HG03342 (cell line): ENCODE measurements around the gene CAPG.
"Not testable (repeated sequence)": the region's sequence is repeated elsewhere in the genome, so short reads cannot be mapped to it uniquely, and the experiment has no call there.

Source experiments
- ATAC-seq: cut with Tn5 transposase; IDR thresholded peaks from one replicate; pipeline ENCODE4 v1.9.1; 2021; ENCODE audit warnings: mild to moderate bottlenecking, moderate library complexity; ENCODE audit not compliant: unreplicated experiment

CAPG gene

GRCh38 chr2:85409845-85410583, at the start of gene CAPG:
TSS of gene CAPG (minus strand) at chr2:85410366. CDS start at chr2:85402145, 8,221 bp downstream.
- ATAC-seq, result peak; percentile 49

GRCh38 chr2:85459771-85460170, 49.6 kb upstream of the CAPG start:
- ATAC-seq, result no peak

DNA sequence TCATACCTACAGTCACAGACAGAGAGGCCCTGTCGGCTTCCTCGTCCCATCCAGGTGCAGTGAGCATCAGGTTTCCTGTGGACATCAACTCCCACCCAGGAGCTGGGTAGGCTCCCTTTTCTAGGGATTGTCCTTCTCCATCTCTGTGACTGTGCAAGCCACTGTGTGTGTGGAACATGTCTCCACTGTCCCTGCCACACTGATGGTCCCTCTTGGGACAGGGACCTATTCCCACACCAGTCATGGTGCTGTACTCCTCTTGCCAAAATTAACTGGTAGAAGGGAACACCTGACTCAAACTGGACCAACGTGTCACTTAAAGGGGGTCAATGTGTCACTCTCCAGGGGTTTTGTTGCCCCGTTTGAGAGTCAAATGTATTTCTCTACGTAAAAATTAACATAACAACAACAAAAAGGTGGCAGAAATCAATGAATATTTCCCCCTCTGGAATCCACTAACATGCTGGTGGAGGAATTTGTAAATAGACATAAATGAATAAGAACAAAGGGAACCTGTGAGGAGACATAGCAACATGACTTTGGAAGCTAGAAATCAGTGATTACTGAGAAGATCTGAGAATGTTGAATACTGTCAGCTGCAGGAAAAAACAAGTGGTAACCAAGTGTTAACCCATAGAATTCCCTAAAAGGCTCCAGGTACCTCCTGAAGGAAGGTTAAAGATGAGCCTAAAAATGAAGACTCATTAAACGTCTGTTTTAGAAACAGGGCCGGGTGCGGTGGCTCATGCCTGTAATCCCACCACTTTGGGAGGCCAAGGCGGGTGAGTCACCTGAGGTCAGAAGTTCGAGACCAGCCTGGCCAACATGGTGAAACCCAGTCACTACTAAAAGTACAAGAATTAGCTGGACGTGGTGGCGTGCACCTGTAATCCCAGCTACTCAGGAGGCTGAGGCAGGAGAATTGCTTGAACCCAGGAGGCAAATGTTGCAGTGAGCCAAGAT, 48.7 kb upstream of the CAPG start:
- ATAC-seq, result no peak

- no peak for ATAC-seq
These were observed 47.7 kb upstream of the CAPG start for GRCh38 chr2:85457877-85458316.

GRCh38 chr2:85457043-85457442, 46.9 kb upstream of the CAPG start:
- no peak for ATAC-seq

- ATAC-seq, result no peak
These were observed 45.5 kb upstream of the CAPG start for GRCh38 chr2:85455552-85456090.

- no peak for ATAC-seq
These were observed 43.4 kb upstream of the CAPG start for GRCh38 chr2:85453571-85453970.

DNA sequence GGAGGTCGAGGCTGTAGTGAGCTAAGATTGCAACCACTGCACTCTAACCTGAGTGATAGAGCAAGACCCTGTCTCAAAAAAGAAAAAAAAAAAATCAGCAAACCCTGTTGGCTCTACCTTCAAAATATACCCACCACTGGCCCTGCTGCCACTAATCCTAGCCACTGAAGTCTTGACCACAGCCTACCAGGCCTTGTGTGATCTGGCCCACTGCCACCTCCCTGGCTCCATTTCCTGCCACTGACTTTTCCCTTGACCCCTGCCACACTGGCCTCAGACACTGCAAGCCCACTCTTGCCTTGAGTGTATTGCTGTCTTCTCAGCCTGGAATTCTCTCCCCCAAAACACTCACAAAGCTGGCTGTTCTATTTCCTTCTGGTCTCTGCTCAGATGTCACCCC, 42.1 kb upstream of the CAPG start:
- no peak for ATAC-seq

DNA sequence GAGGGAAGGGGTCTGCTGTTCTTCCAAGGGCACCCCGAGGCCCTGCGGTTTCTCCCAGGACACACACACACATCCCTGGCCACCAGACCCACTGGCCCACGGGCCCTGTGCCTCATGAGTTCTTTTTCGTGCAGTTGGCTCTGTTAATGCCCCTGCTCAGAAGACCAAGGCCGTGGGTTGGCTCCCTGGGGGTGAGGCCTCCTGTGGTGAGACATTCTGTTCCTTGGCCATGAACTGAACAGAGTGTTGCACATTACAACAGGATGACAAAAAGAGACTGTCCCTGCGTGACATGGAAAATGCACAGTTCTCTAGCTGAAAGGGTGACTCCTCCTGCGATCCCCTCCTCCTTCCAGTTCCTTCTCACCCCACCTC, 39.0 kb upstream of the CAPG start:
- ATAC-seq, result no peak

GRCh38 chr2:85448461-85449213, 38.5 kb upstream of the CAPG start:
- ATAC-seq, result no peak

DNA sequence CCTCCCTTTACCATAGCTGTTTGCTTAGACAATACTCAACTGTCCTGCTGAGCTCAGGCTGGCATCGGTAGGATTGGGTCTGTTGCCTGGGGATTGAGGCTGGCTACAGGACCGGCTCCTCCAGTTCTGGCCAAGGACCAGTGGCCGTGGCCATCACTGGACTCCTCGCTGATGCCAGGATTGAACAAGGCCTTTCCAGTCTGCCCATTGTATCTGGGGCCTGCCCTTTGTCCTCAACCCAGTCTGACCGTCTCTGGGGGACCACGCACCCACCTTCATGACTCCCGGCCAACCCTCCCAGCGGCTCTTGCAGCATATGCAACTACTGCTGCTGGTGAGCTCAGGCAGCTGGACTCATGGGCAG, 37.0 kb upstream of the CAPG start:
- no peak for ATAC-seq

DNA sequence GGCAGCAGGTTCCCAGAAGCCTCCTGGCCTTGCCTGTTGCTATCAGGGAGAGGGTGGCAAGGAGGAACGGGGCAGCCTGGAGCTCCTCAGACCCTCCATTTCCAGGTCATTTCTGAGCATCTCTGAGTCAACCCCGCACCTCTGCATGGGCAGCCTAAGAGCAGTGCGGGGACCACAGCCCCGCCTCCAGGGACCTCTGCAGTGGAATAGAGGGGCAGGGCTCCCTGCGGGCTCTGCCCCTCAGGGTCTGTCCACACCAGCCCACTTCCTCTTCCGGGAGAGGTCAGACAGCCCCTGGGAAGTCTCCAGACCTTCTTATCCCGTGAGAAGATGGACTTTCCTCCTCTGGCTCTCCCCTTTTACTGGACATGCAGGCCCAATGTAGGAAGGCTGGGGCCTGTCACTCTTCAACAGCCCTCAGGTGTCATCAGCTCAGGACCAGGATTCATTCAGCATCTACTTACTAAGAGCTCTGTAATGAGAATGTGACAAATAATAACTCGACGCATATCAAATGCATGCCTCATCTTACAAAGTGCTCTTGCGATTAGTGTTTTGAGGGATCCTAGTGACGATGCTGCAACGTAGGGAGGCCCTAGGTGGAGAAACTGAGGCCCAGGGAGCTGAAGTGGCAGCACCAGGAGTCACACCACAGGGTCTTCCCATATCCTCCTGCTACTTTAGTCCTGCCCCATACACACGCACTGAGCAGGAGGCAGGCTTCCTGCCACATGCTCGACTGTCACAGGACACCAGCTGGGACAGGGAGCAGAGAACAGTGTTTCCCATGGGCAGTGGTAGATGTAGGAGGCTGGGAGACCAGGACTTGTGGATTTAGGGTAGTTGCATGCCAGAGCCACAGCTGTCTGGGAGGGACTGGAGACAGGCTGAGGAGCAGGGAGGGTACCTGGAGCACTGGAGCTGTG, 36.4 kb upstream of the CAPG start:
- no peak for ATAC-seq

DNA sequence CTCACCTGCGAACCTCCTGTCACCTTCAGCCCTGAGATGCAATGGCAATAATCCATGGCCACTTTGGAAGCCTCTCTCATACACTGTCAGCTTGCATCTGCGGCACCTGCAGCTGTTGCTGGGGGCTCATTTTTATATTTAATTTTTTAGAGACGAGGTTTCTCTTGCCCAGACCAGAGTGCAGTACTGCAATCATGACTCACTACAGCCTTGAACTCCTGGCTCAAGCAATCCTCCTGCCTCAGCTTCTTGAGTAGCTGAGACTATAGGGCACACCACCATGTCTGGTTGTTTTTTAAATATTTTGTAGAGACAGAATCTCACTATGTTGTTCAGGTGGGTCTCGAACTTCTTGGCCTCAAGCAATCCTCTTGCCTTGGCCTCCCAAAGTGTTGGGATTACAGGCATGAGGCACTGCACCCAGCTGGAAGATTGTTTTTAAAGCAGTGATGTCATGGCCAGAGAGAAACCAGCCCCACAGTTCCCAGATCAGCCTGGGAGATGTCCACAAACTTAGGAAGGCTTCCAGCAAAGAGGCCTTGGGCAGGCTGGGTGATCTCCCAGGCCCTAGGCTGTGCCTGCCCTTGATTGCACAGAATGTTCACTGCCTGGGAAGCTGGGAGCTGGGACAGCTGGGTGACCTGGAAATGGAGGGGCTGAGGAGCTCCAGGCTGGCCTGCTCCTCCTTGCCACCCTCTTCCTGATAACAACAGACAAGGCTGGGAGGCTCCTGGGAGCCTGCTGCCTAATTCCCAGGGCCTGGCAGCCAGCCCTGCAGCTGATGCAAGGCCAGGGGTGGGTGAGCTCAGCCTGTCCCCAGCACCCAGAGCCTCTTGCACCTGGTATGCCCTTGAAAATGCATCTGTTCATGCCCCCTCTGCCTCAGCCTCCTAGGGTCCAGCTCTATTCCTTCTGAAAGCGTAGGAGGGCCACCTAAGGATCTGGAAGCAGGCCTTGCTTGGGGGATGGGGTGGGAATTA, 35.4 kb upstream of the CAPG start:
- ATAC-seq, result no peak

DNA sequence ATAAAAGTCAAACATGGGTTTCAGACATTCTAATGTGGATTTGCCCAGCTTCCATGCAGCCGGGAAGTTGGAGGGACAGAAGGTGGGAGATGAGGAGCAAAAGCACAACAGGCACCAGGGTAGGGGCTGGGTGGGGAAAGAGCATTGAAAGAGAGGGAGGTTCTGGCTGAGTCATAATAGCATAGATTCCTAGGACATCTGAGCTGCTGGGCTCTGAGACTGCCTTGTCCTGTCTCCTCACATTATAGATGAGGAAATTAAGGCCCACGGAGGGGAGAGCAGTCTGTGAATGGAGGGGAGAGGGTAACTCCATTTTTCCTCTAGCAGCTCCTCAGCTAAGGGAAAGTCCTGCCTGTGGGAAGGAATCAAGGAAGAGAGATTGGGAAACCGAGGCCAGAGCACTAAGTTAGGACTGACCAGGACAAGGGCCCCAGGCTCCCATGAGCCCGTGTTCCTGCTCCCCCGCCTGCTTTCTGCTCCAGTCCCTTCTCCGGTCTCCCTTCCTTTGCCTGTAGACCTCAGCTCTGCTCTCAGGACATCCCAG, 34.5 kb upstream of the CAPG start:
- no peak for ATAC-seq

- ATAC-seq, result no peak
These were observed 31.7 kb upstream of the CAPG start for GRCh38 chr2:85441864-85442263.

- ATAC-seq, result no peak
These were observed 30.6 kb upstream of the CAPG start for GRCh38 chr2:85440729-85441128.

DNA sequence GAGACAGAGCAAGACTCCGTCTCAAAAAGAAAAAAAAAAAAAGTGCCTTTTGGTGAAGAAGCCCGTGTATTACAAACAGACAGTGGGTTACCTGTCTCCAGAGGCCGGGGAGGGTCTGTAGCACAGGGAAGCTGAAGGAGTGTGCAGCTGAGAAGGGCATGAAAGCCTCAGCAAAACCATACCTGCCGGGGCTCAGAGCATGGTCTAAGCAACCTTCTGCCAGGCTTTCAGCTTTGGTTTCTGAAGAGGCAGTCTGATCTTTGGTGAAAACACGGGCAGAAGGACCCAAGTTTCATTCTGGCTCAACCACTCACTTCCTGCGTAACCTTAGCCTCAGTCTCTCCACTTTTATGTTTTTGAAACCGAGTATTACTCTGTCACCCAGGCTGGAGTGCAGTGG, 29.8 kb upstream of the CAPG start:
- no peak for ATAC-seq

DNA sequence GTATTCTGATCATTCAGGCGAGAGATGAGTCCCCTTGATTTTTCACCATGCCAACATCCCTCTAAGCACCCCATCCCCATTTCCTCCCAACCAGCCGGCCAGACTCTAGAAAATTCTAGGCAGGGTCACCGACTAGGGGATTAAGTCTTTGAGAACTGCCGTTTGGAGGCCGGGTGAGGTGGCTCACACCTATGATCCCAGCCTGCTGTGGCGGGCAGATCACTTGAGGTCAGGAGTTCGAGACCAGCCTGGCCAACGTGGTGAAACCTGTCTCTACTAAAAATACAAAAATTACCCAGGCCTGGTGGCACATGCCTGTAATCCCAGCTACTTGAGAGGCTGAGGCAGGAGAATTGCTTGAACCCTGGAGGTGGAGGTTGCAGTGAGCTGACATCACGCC, 29.4 kb upstream of the CAPG start:
- ATAC-seq, result not testable (repeated sequence)
